ENCODE results near the gene RPS25.
"Not testable (repeated sequence)": the region's sequence is repeated elsewhere in the genome, so short reads cannot be mapped to it uniquely, and the experiment has no call there.

RPS25 gene

GRCh38 chr11:119038884-119039283, 20.7 kb upstream of the RPS25 start:
- no peak for TF ChIP-seq ZNF70 (CRISPR knock-in tag; IDR thresholded peaks at IDR 0.05)
- ATAC-seq = no peak

- TF ChIP-seq ISL1 (CRISPR knock-in tag; IDR thresholded peaks at IDR 0.05) (no peak), TCF4 (CRISPR knock-in tag; IDR thresholded peaks at IDR 0.05; ENCODE audit: borderline replicate concordance) (no peak), ZNF8 (CRISPR knock-in tag; IDR thresholded peaks at IDR 0.05) (no peak), ARNTL (CRISPR knock-in tag; IDR thresholded peaks at IDR 0.05; ENCODE audit: borderline replicate concordance, low read depth) (no peak), POU6F1 (CRISPR knock-in tag; IDR thresholded peaks at IDR 0.05; ENCODE audit: borderline replicate concordance, low read depth) (no peak), ZNF565 (CRISPR knock-in tag; conservative IDR thresholded peaks at IDR 0.05; ENCODE audit: low read depth) (no peak), ESRRG (CRISPR knock-in tag; IDR thresholded peaks at IDR 0.05) (no peak), TSHZ2 (CRISPR knock-in tag; IDR thresholded peaks at IDR 0.05) (no peak), TOX (CRISPR knock-in tag; IDR thresholded peaks at IDR 0.05; ENCODE audit: borderline replicate concordance) (no peak), BACH2 (CRISPR knock-in tag; IDR thresholded peaks at IDR 0.05; ENCODE audit: borderline replicate concordance) (no peak), ZNF70 (CRISPR knock-in tag; IDR thresholded peaks at IDR 0.05) (no peak), GLIS3 (CRISPR knock-in tag; IDR thresholded peaks at IDR 0.05) (no peak), PPARA (CRISPR knock-in tag; IDR thresholded peaks at IDR 0.05; ENCODE audit: borderline replicate concordance) (no peak), CREB5 (CRISPR knock-in tag; IDR thresholded peaks at IDR 0.05; ENCODE audit: low read depth) (no peak), PATZ1 (CRISPR knock-in tag; IDR thresholded peaks at IDR 0.05; ENCODE audit: borderline replicate concordance) (no peak), ZC3H10 (CRISPR knock-in tag; IDR thresholded peaks at IDR 0.05) (no peak), CSRNP3 (CRISPR knock-in tag; IDR thresholded peaks at IDR 0.05) (no peak)
Measured at GRCh38 chr11:119034813-119035212, 16.7 kb upstream of the RPS25 start.

GRCh38 chr11:119033421-119033820, 15.3 kb upstream of the RPS25 start:
- ATAC-seq = not testable (repeated sequence)

More at GRCh38 chr11:119034813-119035212, 16.7 kb upstream of the RPS25 start:
- ATAC-seq = no peak

- no peak for ATAC-seq
- no peak for TF ChIP-seq GLIS3 (CRISPR knock-in tag; IDR thresholded peaks at IDR 0.05)
Measured at GRCh38 chr11:119031912-119032280, 13.8 kb upstream of the RPS25 start.

Data from SK-N-SH treated with all-trans-retinoic acid at 6 μM for 48 hours (cell line).